ENCODE measurements around the gene VGLL1.

The VGLL1 gene

DNA sequence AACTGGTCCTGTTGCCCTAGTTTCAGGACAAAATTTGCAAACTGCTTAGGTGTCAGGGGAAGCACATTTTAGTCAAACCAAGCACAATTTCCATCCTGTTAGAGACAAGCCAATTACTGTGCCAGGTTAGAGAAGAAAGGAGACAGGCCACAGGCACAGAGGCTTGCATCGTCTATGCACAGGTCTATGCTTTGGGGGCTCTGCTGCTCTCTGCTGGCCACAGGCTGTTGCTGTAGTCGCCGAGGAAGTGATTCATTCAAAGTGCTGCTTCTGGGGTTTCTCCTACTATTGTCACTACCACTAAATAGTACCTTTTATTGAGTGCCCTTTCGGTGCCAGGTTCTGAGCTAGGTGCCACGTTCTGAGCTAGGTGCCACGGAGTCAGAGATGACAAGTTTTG lies 45.5 kb downstream of the VGLL1 start:
- DNase-seq (ENCODE audit: low read depth in 1 of 2, low spot score in 1 of 2): peak in 1 of 2 experiments; percentile 42
- H3K27ac ChIP-seq (replicated peaks): no peak overlapping the region
- no peaks in the 10 kb centered on the region for H3K27me3 ChIP-seq (ENCODE audit: insufficient read depth, poor library complexity, severe bottlenecking)
- no peak overlapping the region for H3K4me3 ChIP-seq (replicated peaks; ENCODE audit: insufficient read depth, low read length)
- TF ChIP-seq, protein P1, sequence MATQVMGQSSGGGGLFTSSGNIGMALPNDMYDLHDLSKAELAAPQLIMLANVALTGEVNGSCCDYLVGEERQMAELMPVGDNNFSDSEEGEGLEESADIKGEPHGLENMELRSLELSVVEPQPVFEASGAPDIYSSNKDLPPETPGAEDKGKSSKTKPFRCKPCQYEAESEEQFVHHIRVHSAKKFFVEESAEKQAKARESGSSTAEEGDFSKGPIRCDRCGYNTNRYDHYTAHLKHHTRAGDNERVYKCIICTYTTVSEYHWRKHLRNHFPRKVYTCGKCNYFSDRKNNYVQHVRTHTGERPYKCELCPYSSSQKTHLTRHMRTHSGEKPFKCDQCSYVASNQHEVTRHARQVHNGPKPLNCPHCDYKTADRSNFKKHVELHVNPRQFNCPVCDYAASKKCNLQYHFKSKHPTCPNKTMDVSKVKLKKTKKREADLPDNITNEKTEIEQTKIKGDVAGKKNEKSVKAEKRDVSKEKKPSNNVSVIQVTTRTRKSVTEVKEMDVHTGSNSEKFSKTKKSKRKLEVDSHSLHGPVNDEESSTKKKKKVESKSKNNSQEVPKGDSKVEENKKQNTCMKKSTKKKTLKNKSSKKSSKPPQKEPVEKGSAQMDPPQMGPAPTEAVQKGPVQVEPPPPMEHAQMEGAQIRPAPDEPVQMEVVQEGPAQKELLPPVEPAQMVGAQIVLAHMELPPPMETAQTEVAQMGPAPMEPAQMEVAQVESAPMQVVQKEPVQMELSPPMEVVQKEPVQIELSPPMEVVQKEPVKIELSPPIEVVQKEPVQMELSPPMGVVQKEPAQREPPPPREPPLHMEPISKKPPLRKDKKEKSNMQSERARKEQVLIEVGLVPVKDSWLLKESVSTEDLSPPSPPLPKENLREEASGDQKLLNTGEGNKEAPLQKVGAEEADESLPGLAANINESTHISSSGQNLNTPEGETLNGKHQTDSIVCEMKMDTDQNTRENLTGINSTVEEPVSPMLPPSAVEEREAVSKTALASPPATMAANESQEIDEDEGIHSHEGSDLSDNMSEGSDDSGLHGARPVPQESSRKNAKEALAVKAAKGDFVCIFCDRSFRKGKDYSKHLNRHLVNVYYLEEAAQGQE (IDR thresholded peaks at IDR 0.05; ENCODE audit: insufficient replicate concordance, low read depth): no peak
- TF ChIP-seq, protein P2, sequence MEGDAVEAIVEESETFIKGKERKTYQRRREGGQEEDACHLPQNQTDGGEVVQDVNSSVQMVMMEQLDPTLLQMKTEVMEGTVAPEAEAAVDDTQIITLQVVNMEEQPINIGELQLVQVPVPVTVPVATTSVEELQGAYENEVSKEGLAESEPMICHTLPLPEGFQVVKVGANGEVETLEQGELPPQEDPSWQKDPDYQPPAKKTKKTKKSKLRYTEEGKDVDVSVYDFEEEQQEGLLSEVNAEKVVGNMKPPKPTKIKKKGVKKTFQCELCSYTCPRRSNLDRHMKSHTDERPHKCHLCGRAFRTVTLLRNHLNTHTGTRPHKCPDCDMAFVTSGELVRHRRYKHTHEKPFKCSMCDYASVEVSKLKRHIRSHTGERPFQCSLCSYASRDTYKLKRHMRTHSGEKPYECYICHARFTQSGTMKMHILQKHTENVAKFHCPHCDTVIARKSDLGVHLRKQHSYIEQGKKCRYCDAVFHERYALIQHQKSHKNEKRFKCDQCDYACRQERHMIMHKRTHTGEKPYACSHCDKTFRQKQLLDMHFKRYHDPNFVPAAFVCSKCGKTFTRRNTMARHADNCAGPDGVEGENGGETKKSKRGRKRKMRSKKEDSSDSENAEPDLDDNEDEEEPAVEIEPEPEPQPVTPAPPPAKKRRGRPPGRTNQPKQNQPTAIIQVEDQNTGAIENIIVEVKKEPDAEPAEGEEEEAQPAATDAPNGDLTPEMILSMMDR (IDR thresholded peaks at IDR 0.05; ENCODE audit: insufficient read depth, low read length): peak; percentile 73

DNA sequence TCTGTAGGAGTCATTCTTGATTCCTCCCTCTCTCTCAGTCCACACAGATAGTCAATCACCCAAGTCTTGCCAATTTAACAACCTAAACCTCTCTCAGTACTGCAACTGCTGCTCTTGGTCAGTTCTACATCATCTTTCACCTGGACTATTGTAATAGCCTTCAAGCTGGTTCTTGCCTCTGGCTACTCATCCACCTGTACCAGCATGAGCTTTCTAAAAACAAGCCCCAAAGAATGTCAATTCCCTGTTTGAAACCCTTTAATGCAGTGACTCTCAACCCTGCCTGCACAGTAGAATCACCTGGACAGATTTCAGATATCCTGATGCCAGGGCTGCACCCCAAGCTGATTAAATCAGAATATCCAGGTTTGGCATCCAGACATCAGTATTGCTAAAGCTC lies 48.3 kb downstream of the VGLL1 start:
- TF ChIP-seq, protein P2 (IDR thresholded peaks at IDR 0.05; ENCODE audit: insufficient read depth, low read length): no peak
- TF ChIP-seq GABPA (IDR thresholded peaks at IDR 0.05; ENCODE audit: low read depth) (no peak), POLR2AphosphoS5 (IDR thresholded peaks at IDR 0.05; ENCODE audit: low read depth) (no peak), SPI1 (IDR thresholded peaks at IDR 0.05; ENCODE audit: borderline replicate concordance, low read depth) (no peak)
- TF ChIP-seq, protein P1 (IDR thresholded peaks at IDR 0.05; ENCODE audit: insufficient replicate concordance, low read depth): no peak
- Histone ChIP-seq H3K4me3 (replicated peaks; ENCODE audit: insufficient read depth, low read length) (no peak overlapping the region), H3K27ac (replicated peaks) (no peak overlapping the region), H3K27me3 (ENCODE audit: insufficient read depth, poor library complexity, severe bottlenecking) (no peaks in the 10 kb centered on the region)
- DNase-seq (ENCODE audit: low read depth in 1 of 2, low spot score in 1 of 2): no peak

DNA sequence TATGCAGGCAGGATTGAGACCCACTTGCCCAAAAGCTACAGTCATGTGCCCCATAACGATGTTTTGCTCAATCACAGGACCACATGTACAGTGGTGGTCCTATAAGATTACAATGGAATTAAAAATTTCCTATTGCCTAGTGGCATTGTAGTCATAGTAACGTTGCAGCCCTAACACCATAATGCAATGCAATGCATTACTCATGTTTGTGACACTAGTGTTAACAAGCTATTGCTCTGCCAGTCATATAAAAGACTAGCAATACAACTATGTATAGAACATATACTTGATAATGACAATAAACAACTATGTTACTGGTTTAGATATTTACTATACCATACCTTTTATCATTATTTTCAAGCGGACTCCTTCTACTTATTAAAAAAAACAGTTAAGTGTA lies 50.6 kb downstream of the VGLL1 start:
- TF ChIP-seq, protein P2 (IDR thresholded peaks at IDR 0.05; ENCODE audit: insufficient read depth, low read length): no peak
- no peak for TF ChIP-seq POLR2AphosphoS5 (IDR thresholded peaks at IDR 0.05; ENCODE audit: low read depth)
- no peak for TF ChIP-seq GABPA (IDR thresholded peaks at IDR 0.05; ENCODE audit: low read depth)
- TF ChIP-seq, protein P1 (IDR thresholded peaks at IDR 0.05; ENCODE audit: insufficient replicate concordance, low read depth): no peak
- no peak for TF ChIP-seq SPI1 (IDR thresholded peaks at IDR 0.05; ENCODE audit: borderline replicate concordance, low read depth)
- no peak for DNase-seq (ENCODE audit: low read depth in 1 of 2, low spot score in 1 of 2)
- H3K27ac ChIP-seq (replicated peaks): no peak overlapping the region
- no peaks in the 10 kb centered on the region for H3K27me3 ChIP-seq (ENCODE audit: insufficient read depth, poor library complexity, severe bottlenecking)
- H3K4me3 ChIP-seq (replicated peaks; ENCODE audit: insufficient read depth, low read length): no peak overlapping the region
